Hematopoietic multipotent progenitor cell treated with erythropoietin and hydrocortisone succinate and interleukin-3 and kit ligand, for 8 days (in vitro differentiated cells): ENCODE data around the gene WASF3.

Experiments
- DNase-seq: peaks from one replicate; pipeline ENCODE4 v3.0.0-alpha.2; 2015

WASF3 gene

GRCh38 chr13:26688286-26688685 is 130.8 kb downstream of the WASF3 start:
- DNase-seq, result no peak

- no peak for DNase-seq
Measured at GRCh38 chr13:26688980-26689379, 131.5 kb downstream of the WASF3 start.

DNA sequence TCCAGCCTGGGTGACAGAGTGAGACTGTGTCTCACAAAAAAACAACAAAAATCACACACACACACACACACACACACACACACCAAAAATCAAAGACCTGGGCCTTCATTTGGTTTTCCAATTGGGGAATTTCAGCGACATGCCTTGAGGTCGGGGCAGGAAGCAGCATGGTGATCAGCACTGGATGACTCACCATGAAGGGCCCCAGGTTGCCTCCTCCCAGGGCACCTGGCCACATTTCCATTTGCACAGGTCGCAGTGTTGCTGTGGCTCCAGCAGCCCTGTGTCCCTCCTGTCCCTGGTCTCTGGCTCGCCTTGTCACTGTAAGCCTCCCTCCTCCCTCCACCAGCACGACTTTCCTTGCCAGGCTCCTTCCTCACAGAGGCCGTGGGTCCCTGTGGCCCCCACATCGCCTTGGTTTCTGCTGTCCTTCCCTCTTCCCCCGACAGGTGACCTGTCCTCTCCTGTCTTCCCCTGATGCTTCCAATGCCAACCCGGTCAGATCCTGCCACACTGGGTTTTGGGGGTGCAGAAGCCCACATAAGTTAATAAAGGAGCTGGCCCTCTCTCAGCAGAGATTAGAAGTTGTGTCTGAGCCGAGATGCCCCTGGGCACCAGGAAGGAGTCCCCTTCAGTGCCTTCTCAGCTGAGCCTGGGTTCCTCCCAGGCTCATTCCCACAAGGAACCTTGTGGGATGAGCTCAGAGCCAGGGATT is 136.4 kb downstream of the WASF3 start:
- DNase-seq, result no peak

DNA sequence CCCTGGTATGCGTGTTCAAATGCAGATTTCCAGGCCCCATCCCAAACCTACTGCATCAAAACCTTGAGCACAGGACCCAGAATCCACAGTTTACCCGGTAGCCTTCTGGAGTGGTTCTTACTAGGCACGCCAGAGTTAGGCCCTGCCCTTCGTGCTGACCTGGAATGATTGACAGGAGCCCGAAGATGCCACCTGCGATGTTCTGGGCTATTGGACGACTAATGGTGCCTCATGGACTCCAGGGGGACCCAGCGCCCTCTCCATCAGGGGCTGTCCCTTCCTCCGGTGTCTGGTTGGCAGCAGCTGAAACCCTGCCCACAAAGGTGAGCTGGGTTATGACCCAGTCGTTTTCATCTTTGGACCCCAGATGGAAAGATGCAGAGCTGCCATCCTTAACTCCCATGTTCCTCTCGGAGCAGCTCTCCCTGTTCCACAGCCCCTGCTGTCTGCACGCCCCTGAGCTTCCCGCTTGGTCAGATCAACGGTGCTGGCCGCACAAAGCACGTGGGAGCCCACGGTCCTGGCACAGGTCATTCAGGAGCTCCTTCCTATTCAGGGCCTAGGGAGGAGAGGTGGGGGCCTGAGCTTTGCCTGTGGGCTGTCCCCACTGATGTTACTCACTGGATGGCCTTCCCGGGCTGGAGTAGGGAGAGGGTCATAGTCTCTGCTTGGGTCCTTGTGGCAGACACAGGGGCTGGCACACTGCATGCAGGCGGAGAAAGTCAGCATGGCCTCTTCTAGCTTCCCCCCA is 137.3 kb downstream of the WASF3 start:
- no peak for DNase-seq

DNA sequence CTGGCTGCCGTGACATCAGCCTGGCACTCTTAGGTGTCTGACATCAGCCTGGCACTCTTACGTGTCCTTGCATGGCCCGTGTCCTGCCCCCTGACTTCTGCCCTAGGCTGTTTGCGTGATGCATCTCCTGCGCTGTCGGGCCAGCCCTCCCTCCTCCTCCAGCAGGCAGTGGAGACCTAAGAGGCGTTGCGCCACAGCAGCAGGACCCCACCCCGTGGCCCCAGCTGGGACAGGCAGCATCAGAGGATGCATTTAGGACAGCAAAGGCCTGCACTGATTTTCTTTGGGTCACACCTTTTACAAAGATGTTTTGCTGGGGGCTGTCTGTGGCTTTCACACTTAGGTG is 137.8 kb downstream of the WASF3 start:
- no peak for DNase-seq

DNA sequence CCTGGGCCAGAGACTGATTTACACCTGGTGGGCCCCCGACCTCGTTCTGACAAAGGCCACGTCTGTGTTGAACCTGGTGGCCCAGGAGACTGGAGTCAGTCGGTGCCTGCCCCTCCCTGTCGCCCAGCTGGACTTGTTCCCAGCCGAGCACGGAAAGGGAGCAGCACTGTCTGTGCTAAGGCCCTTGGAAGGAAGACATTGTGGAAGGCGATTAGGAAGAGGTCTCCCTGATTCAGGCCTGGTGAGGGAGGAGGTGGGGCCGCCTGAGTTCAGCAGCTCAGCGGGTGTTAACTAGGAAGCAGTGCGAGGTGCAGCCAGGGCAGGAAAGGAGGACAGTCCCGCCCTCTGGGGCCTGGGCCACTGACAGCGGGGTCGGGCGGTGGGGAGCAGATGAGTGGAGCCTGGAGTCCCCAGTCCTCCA is 138.4 kb downstream of the WASF3 start:
- DNase-seq, result no peak

DNA sequence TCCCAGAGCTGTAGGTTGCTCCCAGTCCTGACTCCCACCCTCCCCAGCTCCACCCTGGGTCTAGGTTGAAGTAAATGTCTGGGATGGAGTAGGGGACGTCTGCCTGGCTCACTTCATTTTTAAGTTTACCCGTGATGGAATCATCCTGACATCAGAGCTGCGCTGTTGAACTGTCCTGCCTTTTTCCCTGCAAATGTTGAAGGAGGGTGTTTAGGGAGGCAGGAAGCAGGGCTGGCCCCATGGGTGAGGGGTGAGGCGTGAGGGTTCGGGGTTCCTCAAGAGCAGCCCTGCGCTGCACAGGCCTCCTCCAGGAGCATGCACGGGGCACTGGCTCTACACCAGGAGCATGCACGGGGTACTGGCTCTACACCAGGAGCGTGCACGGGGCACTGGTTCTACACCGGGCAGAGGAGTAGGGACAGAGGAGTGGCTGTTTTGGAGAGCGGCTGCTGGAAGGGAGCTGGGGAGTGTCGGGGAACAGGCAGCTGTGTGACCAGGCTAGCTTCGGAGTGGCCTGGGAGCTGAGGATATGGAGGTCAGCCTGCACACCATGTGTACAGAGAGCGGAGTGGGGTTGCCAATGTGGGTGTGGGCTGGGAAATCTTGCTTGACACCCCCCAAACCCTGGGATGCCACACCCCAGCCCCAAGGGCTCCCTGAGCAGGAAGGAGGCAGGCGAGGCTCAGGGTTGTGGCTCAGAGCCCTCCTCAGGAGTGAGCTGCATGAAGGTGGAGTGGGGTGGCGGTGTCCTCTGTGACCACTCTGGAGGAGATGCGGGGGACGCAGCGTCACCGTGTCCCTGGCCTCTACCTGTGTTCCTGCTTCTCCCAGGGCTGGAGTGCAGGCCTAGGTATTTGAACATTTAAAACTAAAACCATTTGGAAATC is 139.8 kb downstream of the WASF3 start:
- no peak for DNase-seq

DNA sequence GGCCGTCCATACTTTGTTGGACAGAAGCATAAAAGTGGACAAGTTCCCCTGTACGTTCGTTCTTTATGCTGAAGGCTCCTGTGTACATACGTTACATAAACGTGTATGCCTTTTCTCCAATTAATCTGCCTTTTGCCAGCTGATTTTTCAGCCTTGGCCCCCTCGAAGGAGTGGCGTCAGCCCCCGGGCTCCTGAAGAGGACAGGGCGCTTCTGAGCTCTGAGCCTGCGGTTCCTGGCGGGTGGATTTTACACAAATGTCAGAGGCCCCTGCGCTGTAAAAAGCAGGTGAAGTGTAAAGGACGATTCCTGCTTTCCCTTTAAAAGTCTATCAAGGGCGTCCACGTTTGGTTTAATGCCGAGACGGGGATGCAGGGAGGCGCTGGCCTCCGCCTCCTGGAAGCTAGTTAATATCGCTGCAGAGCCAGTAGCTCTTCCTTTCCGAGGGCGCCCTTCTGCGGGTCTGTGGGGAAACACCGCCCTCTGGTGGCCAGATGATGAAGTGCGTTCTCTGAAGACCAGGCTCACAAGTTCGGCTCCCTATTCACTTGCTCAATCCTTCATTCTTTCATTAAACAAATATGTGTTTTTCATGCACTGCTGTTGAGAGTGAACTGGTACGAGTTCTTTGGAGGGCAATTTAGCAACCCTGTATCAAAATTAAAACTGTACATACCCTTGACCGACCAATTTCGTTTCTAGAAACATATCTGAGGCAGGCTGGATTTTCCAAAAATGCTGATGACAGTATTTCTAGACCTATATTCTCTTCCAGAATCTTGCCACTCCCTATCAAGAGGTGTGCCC is 141.1 kb downstream of the WASF3 start:
- DNase-seq, result peak; percentile 75

GRCh38 chr13:26699197-26699490 is 141.7 kb downstream of the WASF3 start:
- DNase-seq, result no peak

DNA sequence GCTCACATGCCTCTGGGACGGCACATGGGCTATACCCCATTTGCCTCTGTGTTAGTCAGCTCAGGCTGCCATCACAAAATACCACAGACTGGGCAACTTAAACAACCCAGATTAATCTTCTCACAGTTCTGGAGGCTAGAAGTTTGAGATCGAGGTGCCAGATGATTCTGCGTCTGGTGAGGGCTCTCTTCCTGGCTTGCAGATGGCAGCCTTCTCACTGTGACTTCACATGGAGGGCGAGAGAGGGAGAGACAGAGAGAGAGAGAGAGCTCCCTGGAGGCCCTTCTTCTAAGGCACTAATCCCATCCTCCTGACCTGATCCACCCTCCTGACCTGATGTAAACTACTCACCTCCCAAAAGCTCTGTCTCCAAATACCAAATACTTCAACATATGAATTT is 148.1 kb downstream of the WASF3 start:
- DNase-seq, result no peak

- DNase-seq, result no peak
Measured at GRCh38 chr13:26706381-26706780, 148.9 kb downstream of the WASF3 start.

GRCh38 chr13:26707122-26708006 is 149.9 kb downstream of the WASF3 start:
- DNase-seq, result peak; percentile 73

DNA sequence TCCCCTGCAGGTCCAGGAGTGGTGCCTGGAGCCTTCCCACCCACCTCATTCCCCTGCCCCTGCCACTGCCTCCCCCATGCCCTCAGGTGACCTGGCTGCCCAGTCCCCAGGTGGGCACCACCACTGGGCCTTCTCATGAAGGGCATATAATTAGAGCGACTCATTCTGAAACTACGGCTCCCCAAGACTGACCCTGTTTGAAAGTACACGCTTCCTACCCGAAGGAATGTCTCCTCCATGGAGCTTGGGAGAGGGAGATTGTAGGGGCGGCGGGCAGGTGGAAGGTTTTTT is 150.5 kb downstream of the WASF3 start:
- no peak for DNase-seq

DNA sequence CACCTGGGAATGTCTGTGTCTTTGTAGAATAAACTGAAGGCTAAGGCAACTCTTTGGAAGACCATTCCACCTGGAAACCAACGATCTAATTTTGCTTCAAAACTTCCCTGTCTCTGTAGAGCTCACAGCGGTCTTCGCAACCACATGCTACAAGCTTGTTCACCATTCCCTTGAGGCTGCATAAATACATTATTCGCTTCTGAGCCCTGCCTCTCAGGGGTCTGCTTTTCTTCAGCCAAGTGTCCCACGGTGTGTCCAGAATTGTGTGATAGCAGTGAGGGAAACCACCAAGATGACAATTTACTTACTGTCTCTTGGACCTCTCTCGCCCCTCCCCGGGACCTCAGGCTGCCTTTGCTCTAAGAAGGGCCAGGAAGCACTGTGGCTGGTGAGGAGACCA is 152.0 kb downstream of the WASF3 start:
- no peak for DNase-seq

DNA sequence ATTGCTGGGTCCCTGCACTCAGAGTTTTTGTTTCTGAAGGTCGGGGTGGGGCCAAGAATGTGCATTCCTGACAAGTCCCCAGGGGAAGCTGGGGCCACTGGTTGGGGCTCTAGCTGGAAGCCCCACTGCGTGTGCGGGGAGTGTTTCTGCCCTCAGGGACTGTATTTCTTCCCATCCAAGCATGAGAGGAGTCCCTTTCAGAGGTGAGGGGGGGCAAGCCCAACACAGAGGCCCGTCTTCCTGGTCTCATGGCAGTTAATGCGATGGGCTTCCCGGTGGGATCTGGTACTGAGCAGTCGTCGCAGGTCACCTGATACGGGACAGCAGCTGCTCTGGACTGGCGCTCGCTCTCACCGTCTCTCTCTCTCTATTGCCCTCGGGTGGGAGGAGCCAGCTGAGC is 152.7 kb downstream of the WASF3 start:
- no peak for DNase-seq

DNA sequence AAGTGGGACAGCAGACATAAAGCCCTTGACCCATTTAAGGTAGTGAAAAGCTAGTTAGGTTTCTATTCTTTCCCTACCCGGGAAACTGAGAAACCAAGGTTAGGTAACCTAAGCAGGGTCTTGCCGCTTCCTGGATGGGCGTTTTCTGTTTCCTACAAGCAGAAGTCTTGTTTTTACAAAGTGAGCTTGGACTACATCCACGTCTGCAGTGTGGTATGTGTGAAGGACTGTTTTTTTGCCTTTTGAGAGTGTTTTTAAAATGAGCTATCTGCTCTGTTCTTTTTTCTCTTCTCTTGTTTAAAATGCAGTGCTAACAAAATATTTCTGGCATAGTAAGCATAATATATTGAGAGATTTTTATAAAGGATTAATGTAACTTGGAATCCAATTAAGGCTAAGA is 153.7 kb downstream of the WASF3 start:
- no peak for DNase-seq

GRCh38 chr13:26713341-26713740 is 155.9 kb downstream of the WASF3 start:
- DNase-seq, result no peak

GRCh38 chr13:26716984-26717383 is 159.5 kb downstream of the WASF3 start:
- DNase-seq, result no peak

DNA sequence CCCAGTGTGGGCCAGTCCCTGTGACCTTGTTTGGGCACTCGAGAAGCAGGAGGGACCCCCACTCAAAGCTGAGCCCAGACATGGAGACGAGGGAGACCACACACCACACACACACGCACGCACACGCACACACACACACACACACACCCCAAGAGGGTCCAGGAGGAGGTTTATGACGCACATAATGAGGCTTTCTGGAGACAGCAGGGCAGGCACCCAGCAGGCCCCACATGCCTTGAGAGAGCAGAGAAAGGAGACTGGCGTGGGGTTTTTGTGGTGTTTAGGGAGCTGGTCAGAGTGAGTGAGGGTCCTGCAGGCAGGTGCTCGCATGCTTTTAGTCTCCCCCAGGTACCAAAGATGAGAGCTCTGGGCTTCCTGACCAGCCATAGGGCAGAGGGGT is 160.7 kb downstream of the WASF3 start:
- DNase-seq, result no peak

GRCh38 chr13:26718872-26719271 is 161.4 kb downstream of the WASF3 start:
- no peak for DNase-seq

- peak; percentile 89 for DNase-seq
Measured at GRCh38 chr13:26719356-26719945, 162.0 kb downstream of the WASF3 start.
